Measurements from ENCODE around the gene SMARCB1. TPM values are rescaled to one million over a fixed set of nuclear protein-coding genes. Genes with fewer than 3 reads are reported as not detected.
"Not testable (repeated sequence)": the region's sequence is repeated elsewhere in the genome, so short reads cannot be mapped to it uniquely, and the experiment has no call there.

Gene SMARCB1
- total and polyA plus RNA-seq, 2 donors (not counting 1 experiment from before 2014, with no cell fraction given), result 20.5 to 86.4 TPM

GRCh38 chr22:23858484-23858815, 71.7 kb downstream of the SMARCB1 start:
- no peaks in the 10 kb centered on the region for H3K36me3 ChIP-seq (ENCODE audit: control insufficient read depth, insufficient read depth, low read length)
- H2AFZ ChIP-seq (ENCODE audit: low read length), result peak overlapping the region; percentile 95
- H3K9ac ChIP-seq (ENCODE audit: insufficient read depth, low read length), result no peak overlapping the region
- no peaks in the 10 kb centered on the region for H3K79me2 ChIP-seq (ENCODE audit: control insufficient read depth, insufficient read depth, low read length)
- peak overlapping the region; percentile 100 for H3K4me2 ChIP-seq (ENCODE audit: extremely low read depth, insufficient read depth, low read length)
- no peak for DNase-seq (ENCODE audit: low read depth in 2 of 2)
- no peaks in the 10 kb centered on the region for H4K20me1 ChIP-seq (ENCODE audit: control insufficient read depth, extremely low read depth, insufficient read depth, low read length)
- no peaks in the 10 kb centered on the region for H3K9me3 ChIP-seq (ENCODE audit: control insufficient read depth, insufficient read depth, low read depth, low read length)
- TF ChIP-seq CTCF (conservative IDR thresholded peaks at IDR 0.05 in 1 of 2, IDR thresholded peaks at IDR 0.05 in 1 of 2; ENCODE audit: low read depth in 1 of 2, low read length in 2 of 2) (no peak), EZH2 (IDR thresholded peaks at IDR 0.05; ENCODE audit: low read length, missing control alignments) (no peak)
- H3K4me3 ChIP-seq (replicated peaks in 1 of 4; ENCODE audit: control extremely low read depth in 1 of 4, insufficient read depth in 1 of 4, low read depth in 3 of 4, low read length in 4 of 4), result peak overlapping the region; percentile 85 to 95 (median 90)
- H3K27ac ChIP-seq (ENCODE audit: insufficient read depth, low read length), result no peak overlapping the region
- peaks cover 6% of the 10 kb centered on the region for H3K4me1 ChIP-seq (ENCODE audit: control insufficient read depth, extremely low read depth, insufficient read depth, low read length)
- H3K27me3 ChIP-seq (ENCODE audit: control insufficient read depth, insufficient read depth, low read length), result no peaks in the 10 kb centered on the region

- no peaks in the 10 kb centered on the region for H3K79me2 ChIP-seq (ENCODE audit: control insufficient read depth, insufficient read depth, low read length)
- no peaks in the 10 kb centered on the region for H3K27me3 ChIP-seq (ENCODE audit: control insufficient read depth, insufficient read depth, low read length)
- H3K9me3 ChIP-seq (ENCODE audit: control insufficient read depth, insufficient read depth, low read depth, low read length), result no peaks in the 10 kb centered on the region
- no peak overlapping the region for H3K4me3 ChIP-seq (replicated peaks in 1 of 4; ENCODE audit: control extremely low read depth in 1 of 4, insufficient read depth in 1 of 4, low read depth in 3 of 4, low read length in 4 of 4)
- no peak overlapping the region for H3K9ac ChIP-seq (ENCODE audit: insufficient read depth, low read length)
- no peaks in the 10 kb centered on the region for H4K20me1 ChIP-seq (ENCODE audit: control insufficient read depth, extremely low read depth, insufficient read depth, low read length)
- peaks cover 6% of the 10 kb centered on the region for H3K4me1 ChIP-seq (ENCODE audit: control insufficient read depth, extremely low read depth, insufficient read depth, low read length)
- no peak overlapping the region for H3K4me2 ChIP-seq (ENCODE audit: extremely low read depth, insufficient read depth, low read length)
- no peak overlapping the region for H3K27ac ChIP-seq (ENCODE audit: insufficient read depth, low read length)
- no peak for TF ChIP-seq EZH2 (IDR thresholded peaks at IDR 0.05; ENCODE audit: low read length, missing control alignments)
- no peak for TF ChIP-seq CTCF (conservative IDR thresholded peaks at IDR 0.05 in 1 of 2, IDR thresholded peaks at IDR 0.05 in 1 of 2; ENCODE audit: low read depth in 1 of 2, low read length in 2 of 2)
- DNase-seq (ENCODE audit: low read depth in 2 of 2), result no peak
- no peaks in the 10 kb centered on the region for H3K36me3 ChIP-seq (ENCODE audit: control insufficient read depth, insufficient read depth, low read length)
- H2AFZ ChIP-seq (ENCODE audit: low read length), result no peak overlapping the region
Observed at GRCh38 chr22:23859201-23859600, 72.4 kb downstream of the SMARCB1 start.

GRCh38 chr22:23860187-23860586, 73.4 kb downstream of the SMARCB1 start:
- not testable (repeated sequence) for H3K4me3 ChIP-seq (replicated peaks in 1 of 4; ENCODE audit: control extremely low read depth in 1 of 4, insufficient read depth in 1 of 4, low read depth in 3 of 4, low read length in 4 of 4); H3K4me1 ChIP-seq (ENCODE audit: control insufficient read depth, extremely low read depth, insufficient read depth, low read length); H2AFZ ChIP-seq (ENCODE audit: low read length); H4K20me1 ChIP-seq (ENCODE audit: control insufficient read depth, extremely low read depth, insufficient read depth, low read length); H3K9me3 ChIP-seq (ENCODE audit: control insufficient read depth, insufficient read depth, low read depth, low read length); H3K9ac ChIP-seq (ENCODE audit: insufficient read depth, low read length); H3K4me2 ChIP-seq (ENCODE audit: extremely low read depth, insufficient read depth, low read length); H3K27me3 ChIP-seq (ENCODE audit: control insufficient read depth, insufficient read depth, low read length); H3K27ac ChIP-seq (ENCODE audit: insufficient read depth, low read length); H3K79me2 ChIP-seq (ENCODE audit: control insufficient read depth, insufficient read depth, low read length); DNase-seq (ENCODE audit: low read depth in 2 of 2); H3K36me3 ChIP-seq (ENCODE audit: control insufficient read depth, insufficient read depth, low read length)

Measured in fibroblast of lung (primary cell).